Stimulated activated CD8-positive, alpha-beta memory T cell treated with anti-CD3 and anti-CD28 coated beads, Interleukin-7, amount 100 ng/mL, for 48 hours (primary cell): ENCODE data around the gene LGALS7B.
"Not testable (repeated sequence)": the region's sequence is repeated elsewhere in the genome, so short reads cannot be mapped to it uniquely, and the experiment has no call there.

ENCODE experiments used
- DNase-seq, 2 donors: peaks; one replicate each; pipeline ENCODE4 v3.0.0-alpha.2; 2020; ENCODE audit warnings: low read depth in 1 of 2; ENCODE audit errors: extremely low read depth in 1 of 2

The LGALS7B gene

DNA sequence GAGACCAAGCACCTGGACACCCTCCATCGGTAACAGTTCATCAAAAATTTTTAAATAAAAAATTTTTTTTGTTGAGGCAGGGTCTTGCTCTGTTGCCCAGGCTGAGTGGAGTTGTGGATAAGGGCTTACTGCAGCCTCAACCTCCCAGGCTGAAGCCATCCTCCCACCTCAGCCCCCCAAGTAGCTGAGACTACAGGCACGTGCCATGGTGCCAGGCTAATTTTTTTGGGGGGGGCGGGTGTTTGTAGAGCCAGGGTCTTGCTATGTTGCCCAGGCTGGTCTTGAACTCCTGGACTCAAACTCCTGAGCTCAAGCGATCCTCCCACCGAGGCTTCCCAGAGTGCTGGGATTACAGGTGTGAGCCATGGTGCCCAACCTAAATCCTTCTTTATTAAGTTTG, 4.7 kb downstream of the LGALS7B start:
- DNase-seq: no peak

DNA sequence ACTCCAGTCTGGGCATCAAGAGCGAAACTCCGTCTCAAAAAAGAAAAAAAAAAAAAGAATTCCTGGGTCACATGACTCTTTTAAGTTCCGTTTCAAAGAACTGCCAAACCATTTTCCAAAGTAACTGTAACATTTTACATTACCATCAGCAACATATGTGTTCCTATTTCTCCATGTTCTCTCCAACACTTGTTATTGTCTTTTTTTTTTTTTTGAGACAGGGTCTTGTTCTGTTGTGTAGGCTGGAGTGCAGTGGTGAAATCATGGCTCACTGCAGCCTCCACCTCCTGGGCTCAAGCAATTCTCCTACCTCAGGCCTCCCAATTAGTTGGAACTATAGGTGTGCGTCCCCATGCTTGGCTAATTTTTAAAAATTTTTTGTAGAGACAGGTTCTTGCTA, 6.5 kb downstream of the LGALS7B start:
- no peak for DNase-seq

DNA sequence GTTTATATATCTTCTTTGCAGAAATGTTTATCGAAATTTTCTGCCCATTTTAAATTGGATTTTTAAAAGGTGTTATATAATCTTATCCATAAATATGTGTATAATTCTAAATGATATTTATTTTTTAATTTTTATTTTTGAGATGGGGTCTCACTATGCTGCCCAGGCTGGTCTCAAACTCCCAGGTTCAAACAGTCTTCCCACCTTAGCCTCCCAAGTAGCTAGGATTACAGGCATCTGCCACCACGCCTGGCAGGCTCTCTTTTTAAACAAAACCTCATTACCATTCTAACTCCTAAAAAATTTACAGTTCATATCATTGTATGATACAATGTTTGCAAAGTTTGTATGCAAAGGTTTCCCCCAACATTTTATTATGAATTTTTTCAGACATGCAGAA, 7.2 kb downstream of the LGALS7B start:
- no peak for DNase-seq

DNA sequence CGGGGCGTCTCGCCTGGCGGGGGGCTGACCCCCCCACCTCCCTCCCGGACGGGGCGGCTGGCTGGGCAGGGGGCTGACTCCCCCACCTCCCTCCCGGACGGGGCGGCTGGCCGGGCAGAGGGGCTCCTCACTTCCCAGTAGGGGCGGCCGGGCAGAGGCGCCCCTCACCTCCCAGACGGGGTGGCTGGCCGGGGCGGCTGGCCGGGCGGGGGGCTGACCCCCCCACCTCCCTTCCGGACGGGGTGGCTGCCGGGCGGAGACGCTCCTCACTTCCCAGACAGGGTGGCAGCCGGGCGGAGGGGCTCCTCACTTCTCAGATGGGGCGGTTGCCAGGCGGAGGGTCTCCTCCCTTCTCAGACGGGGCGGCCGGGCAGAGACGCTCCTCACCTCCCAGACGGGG, 8.8 kb downstream of the LGALS7B start:
- not testable (repeated sequence) for DNase-seq

GRCh38 chr19:38799104-38799503, 10.1 kb downstream of the LGALS7B start:
- DNase-seq: no peak

GRCh38 chr19:38800577-38801347, 11.8 kb downstream of the LGALS7B start:
- no peak for DNase-seq

GRCh38 chr19:38801359-38802095, 12.5 kb downstream of the LGALS7B start:
- no peak for DNase-seq

GRCh38 chr19:38803543-38803942, 14.5 kb downstream of the LGALS7B start:
- DNase-seq: no peak

GRCh38 chr19:38805180-38805579, 16.2 kb downstream of the LGALS7B start:
- DNase-seq: no peak

- DNase-seq: no peak
Measured at GRCh38 chr19:38806371-38806770, 17.4 kb downstream of the LGALS7B start.

DNA sequence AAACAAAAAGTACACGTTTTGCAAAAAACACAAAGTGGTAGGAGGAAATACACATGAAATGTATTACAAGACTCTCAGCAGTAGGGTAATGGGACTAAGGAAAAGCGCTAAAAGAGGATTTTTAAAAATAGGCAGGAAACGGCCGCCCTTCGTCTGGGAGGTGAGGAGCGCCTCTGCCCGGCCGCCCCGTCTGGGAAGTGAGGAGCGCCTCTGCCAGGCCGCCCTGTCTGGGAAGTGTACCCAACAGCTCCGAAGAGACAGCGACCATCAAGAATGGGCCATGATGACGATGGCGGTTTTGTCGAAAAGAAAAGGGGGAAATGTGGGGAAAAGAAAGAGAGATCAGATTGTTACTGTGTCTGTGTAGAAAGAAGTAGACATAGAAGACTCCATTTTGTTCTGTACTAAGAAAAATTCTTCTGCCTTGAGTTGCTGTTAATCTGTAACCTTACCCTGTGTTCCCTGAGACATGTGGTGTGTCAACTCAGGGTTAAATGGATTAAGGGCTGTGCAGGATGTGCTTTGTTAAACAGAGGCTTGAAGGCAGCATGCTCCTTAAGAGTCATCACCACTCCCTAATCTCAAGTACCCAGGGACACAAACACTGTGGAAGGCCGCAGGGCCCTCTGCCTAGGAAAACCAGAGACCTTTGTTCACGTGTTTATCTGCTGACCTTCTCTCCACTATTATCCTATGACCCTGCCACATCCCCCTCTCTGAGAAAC, 18.5 kb downstream of the LGALS7B start:
- not testable (repeated sequence) for DNase-seq

DNA sequence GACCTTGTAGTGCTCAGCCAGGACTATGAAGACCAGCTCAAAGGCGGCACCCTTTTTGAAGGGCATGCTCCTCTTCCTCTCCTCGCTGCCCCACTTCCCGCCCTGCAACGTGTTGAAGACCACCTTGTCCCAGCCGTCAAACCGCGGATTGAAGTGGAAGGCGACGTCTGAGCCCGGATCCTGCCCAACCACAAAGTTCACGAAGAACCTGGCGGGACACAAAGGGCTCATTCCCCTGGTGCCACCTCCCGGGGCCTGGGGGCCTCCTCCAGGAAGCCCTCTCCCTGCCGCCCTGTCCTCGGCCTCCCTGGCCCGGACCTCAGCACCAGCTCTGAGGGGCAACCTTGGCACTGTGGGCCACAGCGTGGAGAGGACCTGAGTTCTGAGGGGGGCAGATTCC, 19.7 kb downstream of the LGALS7B start:
- no peak for DNase-seq

- DNase-seq: no peak
Measured at GRCh38 chr19:38809592-38810252, 20.7 kb downstream of the LGALS7B start.

- DNase-seq: no peak
Measured at GRCh38 chr19:38812009-38812840, 23.2 kb downstream of the LGALS7B start.

DNA sequence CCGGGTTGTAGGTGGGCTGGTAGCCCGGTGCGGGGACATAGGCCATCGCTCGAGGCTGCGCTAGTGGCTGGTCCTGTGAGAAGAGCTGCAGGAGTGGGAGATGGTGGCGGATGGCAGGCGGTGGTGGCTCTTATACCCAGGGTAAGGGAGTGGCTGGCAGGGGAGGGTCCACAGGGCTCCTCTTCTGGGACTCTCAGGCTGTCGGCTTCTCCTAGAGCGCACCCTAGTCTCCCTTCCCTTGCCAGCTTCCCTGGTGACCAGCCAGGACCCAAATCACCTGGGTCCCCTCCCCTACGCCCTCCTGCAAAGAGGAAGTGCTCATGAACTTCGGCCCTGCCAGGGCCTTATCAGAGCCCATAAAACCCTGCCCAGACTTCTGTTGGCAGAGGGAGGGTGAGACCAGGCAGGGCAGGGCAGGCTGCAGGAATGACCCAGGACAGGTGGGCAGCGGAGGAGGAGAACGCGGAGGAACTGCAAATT, 23.9 kb downstream of the LGALS7B start, which contains the start of gene LGALS4:
LGALS4 (minus strand) TSS at position 105 of the 480 bp plus-strand sequence; CDS start at position 46, 59 bp downstream.
- DNase-seq: no peak

DNA sequence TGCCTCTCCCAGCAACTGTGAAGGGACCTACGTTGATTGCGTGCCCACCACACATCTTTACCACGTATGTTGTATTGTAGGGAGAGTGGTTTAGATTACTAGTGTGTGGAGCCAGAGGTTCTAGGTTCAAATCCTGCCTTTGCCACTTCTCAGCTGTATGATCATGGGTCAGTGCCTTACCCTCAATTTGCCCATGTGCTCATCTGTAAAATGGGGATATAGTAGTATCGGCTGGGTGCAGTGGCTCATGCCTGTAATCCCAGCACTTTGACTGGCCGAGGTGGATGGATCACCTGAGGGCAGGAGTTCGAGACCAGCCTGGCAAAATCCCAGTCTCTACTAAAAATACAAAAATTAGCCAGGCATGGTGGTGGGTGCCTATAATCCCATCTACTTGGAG, 24.3 kb downstream of the LGALS7B start:
- no peak for DNase-seq

DNA sequence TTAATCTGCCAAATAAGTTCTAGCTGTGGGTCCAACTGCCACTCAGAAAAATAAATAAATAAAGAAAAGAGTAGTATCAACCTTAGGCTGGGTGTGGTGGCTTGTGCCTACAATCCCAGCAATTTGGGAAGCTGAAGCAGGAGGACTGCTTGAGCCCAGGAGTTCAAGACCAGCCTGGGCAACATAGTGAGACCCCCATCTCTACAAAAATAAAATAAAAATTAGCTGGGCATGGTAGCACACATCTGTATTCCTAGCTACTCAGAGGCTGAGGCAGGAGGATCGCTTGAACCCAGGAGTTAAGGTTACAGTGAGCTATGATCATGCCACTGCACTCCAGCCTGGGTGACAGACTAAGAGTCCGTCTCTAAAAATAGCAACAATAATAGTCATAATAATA, 24.9 kb downstream of the LGALS7B start:
- DNase-seq: not testable (repeated sequence)

DNA sequence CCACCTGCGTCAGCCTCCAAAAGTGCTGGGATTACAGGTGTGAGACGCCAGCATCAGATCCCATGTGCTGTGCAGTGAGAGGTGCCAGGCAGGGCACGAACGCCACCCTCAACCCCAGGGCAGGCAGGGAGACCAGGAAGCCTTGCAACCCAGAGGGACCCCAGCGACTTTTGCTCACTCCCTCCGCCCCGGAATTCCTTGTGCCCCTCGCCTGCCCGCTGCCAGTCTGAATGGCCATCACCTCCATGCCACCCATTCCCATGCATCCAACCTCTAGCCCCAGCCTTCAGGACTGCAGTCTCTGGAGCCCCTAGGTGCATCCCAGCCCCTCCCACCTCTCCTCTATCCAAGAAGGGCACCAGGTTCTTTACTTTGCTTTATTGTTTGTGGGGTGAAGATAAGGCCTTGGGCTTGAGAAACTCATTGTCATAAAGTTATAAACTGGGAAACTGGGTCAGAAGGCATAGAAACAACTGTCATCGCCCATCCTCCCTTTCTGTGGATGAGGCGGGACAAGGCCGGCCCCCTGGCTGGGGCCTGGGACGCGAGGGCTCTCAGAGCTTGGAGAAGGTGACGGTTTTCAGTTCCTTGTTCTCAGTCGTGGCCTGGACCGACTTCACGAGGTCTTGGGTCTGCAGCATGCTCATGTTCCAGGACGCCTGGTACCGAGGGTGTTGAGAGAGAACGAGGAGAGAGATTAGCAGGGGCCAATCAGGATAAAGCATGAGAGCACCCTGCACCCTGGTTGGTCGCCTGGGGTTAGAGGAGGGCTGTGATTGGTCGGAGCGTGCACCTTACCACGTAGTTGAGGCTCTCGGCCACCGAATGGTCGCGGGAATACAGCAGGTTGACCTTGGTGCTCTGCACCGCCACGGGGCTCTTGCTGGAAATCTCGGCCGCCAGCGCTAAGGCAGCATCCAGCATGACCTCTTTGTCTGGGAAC, 26.3 kb downstream of the LGALS7B start:
- DNase-seq: no peak
